Measurements from ENCODE around the gene CYTL1.

The CYTL1 gene

DNA sequence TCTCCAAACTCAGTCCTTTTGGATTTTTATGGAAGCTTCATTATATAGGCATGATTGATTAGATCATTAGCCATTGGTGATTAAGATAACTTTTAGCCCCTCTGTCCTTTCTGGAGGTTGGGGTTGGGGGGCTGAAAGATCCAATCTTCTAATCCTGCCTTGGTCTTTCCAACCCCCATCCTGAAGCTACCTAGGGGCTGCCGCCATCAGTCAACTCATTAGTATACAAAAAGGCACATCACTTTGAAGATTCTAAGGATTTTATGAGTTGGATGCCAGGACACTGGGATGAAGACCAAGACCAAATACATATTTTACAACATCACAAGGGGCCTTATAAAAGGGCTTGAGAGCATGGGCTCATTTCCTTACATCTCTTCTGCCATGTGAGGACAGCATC is 47.5 kb downstream of the CYTL1 start:
- ATAC-seq (replicated peaks; ENCODE audit: extremely low read depth, poor library complexity, severe bottlenecking) = no peak
- no peaks in the 10 kb centered on the region for H3K36me3 Mint-ChIP-seq (ENCODE audit: insufficient read depth)

DNA sequence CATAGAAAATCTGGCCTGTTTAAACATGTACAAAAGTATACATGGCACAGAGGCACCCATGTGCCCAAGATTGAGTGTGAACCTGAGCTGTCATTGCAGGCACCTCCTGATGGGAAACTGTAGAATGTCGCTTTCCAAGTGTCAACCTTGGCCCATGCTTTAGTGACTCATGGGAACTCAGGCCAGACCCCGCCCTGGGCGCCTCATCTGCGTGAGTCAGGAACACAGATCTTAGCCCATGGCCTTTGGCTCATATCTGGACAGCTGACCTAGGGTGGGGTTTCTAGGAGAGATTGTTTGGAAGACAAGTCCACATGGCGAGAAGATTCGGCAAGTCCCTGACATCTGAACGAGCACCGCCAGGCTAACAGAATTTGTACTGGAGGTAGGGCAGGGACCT is 50.0 kb downstream of the CYTL1 start:
- Mint-ChIP-seq H3K4me1 (no peaks in the 10 kb centered on the region), H3K36me3 (ENCODE audit: insufficient read depth) (no peaks in the 10 kb centered on the region), H3K4me3 (no peak overlapping the region), H3K9me3 (peaks cover 4% of the 10 kb centered on the region), H3K27me3 (peaks cover 25% of the 10 kb centered on the region), H3K27ac (ENCODE audit: low read depth) (no peak overlapping the region)
- no peak for ATAC-seq (replicated peaks; ENCODE audit: extremely low read depth, poor library complexity, severe bottlenecking)
- no peak for DNase-seq (ENCODE audit: low spot score in 2 of 2)

More for the DNA sequence above, 47.5 kb downstream of the CYTL1 start:
- no peak overlapping the region for H3K4me3 Mint-ChIP-seq
- H3K9me3 Mint-ChIP-seq = no peaks in the 10 kb centered on the region
- no peak for DNase-seq (ENCODE audit: low spot score in 2 of 2)
- H3K27me3 Mint-ChIP-seq = peaks cover 13% of the 10 kb centered on the region
- no peaks in the 10 kb centered on the region for H3K4me1 Mint-ChIP-seq
- no peak overlapping the region for H3K27ac Mint-ChIP-seq (ENCODE audit: low read depth)

DNA sequence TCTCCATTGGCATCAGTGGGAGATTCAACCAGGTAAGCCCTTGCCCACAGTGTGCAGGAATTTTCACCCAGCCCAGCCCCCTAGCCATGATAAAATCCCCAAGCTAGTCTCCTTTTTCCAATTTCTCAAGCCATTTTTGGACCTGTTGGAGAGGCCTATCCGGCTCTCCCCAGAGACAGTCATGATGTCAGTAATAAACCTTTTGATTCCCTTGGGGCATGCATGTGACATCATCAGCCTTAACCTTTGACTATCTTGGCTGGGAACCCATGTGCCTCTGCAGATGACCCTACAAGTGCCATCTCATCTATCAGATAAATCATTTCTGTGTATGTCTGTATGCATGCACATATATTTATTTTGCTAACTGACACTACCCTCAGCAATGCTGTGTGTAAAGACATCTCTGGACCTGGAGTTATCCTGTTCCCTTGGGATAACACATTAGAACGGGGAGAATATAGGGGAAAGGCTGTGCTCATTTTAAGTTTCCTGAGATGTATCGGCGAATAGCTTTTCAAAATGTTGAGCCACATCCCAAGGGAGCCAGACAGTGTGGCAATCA is 51.0 kb downstream of the CYTL1 start:
- ATAC-seq (replicated peaks; ENCODE audit: extremely low read depth, poor library complexity, severe bottlenecking) (no peak), DNase-seq (ENCODE audit: low spot score in 2 of 2) (no peak)
- Mint-ChIP-seq H3K27me3 (peaks cover 25% of the 10 kb centered on the region), H3K36me3 (ENCODE audit: insufficient read depth) (no peaks in the 10 kb centered on the region), H3K4me1 (no peaks in the 10 kb centered on the region), H3K9me3 (peaks cover 14% of the 10 kb centered on the region), H3K27ac (ENCODE audit: low read depth) (no peak overlapping the region), H3K4me3 (no peak overlapping the region)
